ENCODE results near the gene STX10. TPM values are rescaled to one million over a fixed set of nuclear protein-coding genes. Genes with fewer than 3 reads are reported as not detected.

Gene STX10
- total RNA-seq, 2 experiments from 2014 or later, result 53.3 to 55.0 TPM

- Mint-ChIP-seq H3K27ac (peak overlapping the region; percentile 7), H3K4me1 (peaks cover 38% of the 10 kb centered on the region), H3K9me3 (peaks cover 4% of the 10 kb centered on the region), H3K4me3 (peak overlapping the region; percentile 59), H3K27me3 (peaks cover 52% of the 10 kb centered on the region), H3K36me3 (peaks cover 7% of the 10 kb centered on the region)
- no peak for DNase-seq
Measured at GRCh38 chr19:13097033-13097462, 53.1 kb downstream of the STX10 start.

- Mint-ChIP-seq H3K36me3 (peaks cover 7% of the 10 kb centered on the region), H3K27ac (peak overlapping the region; percentile 5)
Measured at GRCh38 chr19:13095934-13096927, 53.9 kb downstream of the STX10 start.

GRCh38 chr19:13095393-13095784, 54.8 kb downstream of the STX10 start:
- Mint-ChIP-seq H3K27me3 (peaks cover 52% of the 10 kb centered on the region), H3K4me1 (peaks cover 32% of the 10 kb centered on the region), H3K36me3 (peaks cover 7% of the 10 kb centered on the region), H3K9me3 (peaks cover 4% of the 10 kb centered on the region), H3K4me3 (no peak overlapping the region), H3K27ac (no peak overlapping the region)
- DNase-seq, result no peak

More at GRCh38 chr19:13095934-13096927, 53.9 kb downstream of the STX10 start:
- DNase-seq, result no peak
- Mint-ChIP-seq H3K27me3 (peaks cover 52% of the 10 kb centered on the region), H3K4me3 (peak overlapping the region; percentile 25), H3K9me3 (peaks cover 4% of the 10 kb centered on the region), H3K4me1 (peaks cover 32% of the 10 kb centered on the region)

GRCh38 chr19:13094771-13095392, 55.3 kb downstream of the STX10 start:
- Mint-ChIP-seq H3K4me1 (peaks cover 27% of the 10 kb centered on the region), H3K4me3 (no peak overlapping the region), H3K27ac (no peak overlapping the region), H3K27me3 (peaks cover 47% of the 10 kb centered on the region), H3K9me3 (peaks cover under 1% of the 10 kb centered on the region), H3K36me3 (peaks cover 2% of the 10 kb centered on the region)
- no peak for DNase-seq

- H3K27me3 Mint-ChIP-seq, result peaks cover 45% of the 10 kb centered on the region
- H3K4me3 Mint-ChIP-seq, result no peak overlapping the region
- H3K27ac Mint-ChIP-seq, result no peak overlapping the region
- no peaks in the 10 kb centered on the region for H3K36me3 Mint-ChIP-seq
- no peaks in the 10 kb centered on the region for H3K9me3 Mint-ChIP-seq
- DNase-seq, result no peak
- H3K4me1 Mint-ChIP-seq, result peaks cover 24% of the 10 kb centered on the region
Measured at GRCh38 chr19:13094106-13094504, 56.1 kb downstream of the STX10 start.

Other genes starting within 250 kb of the STX10 start
- 1 to 10 TPM; 1.8 to 2.7 TPM for gene SYCE2, start 231.1 kb downstream of the STX10 start, total RNA-seq
- 100 to 1,000 TPM; 166 to 167 TPM for gene FARSA, start 216.7 kb downstream of the STX10 start, total RNA-seq
- 100 to 1,000 TPM; 673 to 688 TPM for gene CALR, start 211.8 kb downstream of the STX10 start, total RNA-seq
- 100 to 1,000 TPM; 176 to 181 TPM for gene RAD23A, start 204.5 kb downstream of the STX10 start, total RNA-seq
- 10 to 100 TPM; 37.1 to 37.8 TPM for gene GADD45GIP1, start 193.2 kb downstream of the STX10 start, total RNA-seq
- gene DAND5, start 180.8 kb downstream of the STX10 start, total RNA-seq, result not detected
- 1 to 10 TPM; 6.3 to 8.7 TPM for gene NFIX, start 154.9 kb downstream of the STX10 start, total RNA-seq
- 1 to 10 TPM; 2.6 to 2.9 TPM for gene LYL1, start 47.5 kb downstream of the STX10 start, total RNA-seq
- gene TRMT1, start 33.6 kb downstream of the STX10 start, total RNA-seq, result 100 to 1,000 TPM; 114 TPM
- 10 to 100 TPM; 81.2 to 83.8 TPM for gene NACC1, start 32.1 kb downstream of the STX10 start, total RNA-seq
- 100 to 1,000 TPM; 128 to 132 TPM for gene IER2, start within 50 bp of the STX10 start, total RNA-seq